Activated CD4-positive, alpha-beta memory T cell treated with anti-CD3 and anti-CD28 coated beads, Interleukin-2, amount 10 ng/mL, durations not matched to agents 7 days and 5 days (primary cell): ENCODE data around the gene UMAD1. TPM values are rescaled to one million over a fixed set of nuclear protein-coding genes. Genes with fewer than 3 reads are reported as not detected.

Source experiments
- CTCF ChIA-PET: fragments of 350-600 bp; sonication (Branson Sonifier 250); formaldehyde crosslinking; loops from one replicate; lab custom pipeline; 2021; ENCODE audit warnings: antibody characterized with exemption, inconsistent platforms; lab: Charles Lee
- POLR2A ChIA-PET: fragments of 350-600 bp; sonication (Branson Sonifier 250); formaldehyde crosslinking; loops from one replicate; lab custom pipeline; 2021; ENCODE audit warnings: antibody characterized with exemption; lab: Charles Lee
- DNase-seq: peaks from one replicate; pipeline ENCODE4 v3.0.0-alpha.2; 2020
- H3K27ac Mint-ChIP-seq: one replicate; pipeline ENCODE4 v1.8.0; 2021; ENCODE audit warnings: mild to moderate bottlenecking, mixed read lengths
- H3K27me3 Mint-ChIP-seq: one replicate; pipeline ENCODE4 v1.8.0; 2021; ENCODE audit warnings: mixed read lengths
- H3K36me3 Mint-ChIP-seq: one replicate; pipeline ENCODE4 v1.8.0; 2021; ENCODE audit warnings: low read depth, mixed read lengths
- H3K4me1 Mint-ChIP-seq: one replicate; pipeline ENCODE4 v1.8.0; 2021; ENCODE audit warnings: mixed read lengths
- H3K4me3 Mint-ChIP-seq: one replicate; pipeline ENCODE4 v1.8.0; 2021; ENCODE audit warnings: mild to moderate bottlenecking, mixed read lengths
- H3K9me3 Mint-ChIP-seq: one replicate; pipeline ENCODE4 v1.8.0; 2021; ENCODE audit warnings: mixed read lengths
- total RNA-seq, 2 experiments: library from RNA; stranded (reverse); gene quantifications; one replicate each; pipeline ENCODE4 v1.2.3, GENCODE V29; 2021

The UMAD1 gene
- total RNA-seq, 2 experiments from 2014 or later, result 16.1 to 16.7 TPM

DNA sequence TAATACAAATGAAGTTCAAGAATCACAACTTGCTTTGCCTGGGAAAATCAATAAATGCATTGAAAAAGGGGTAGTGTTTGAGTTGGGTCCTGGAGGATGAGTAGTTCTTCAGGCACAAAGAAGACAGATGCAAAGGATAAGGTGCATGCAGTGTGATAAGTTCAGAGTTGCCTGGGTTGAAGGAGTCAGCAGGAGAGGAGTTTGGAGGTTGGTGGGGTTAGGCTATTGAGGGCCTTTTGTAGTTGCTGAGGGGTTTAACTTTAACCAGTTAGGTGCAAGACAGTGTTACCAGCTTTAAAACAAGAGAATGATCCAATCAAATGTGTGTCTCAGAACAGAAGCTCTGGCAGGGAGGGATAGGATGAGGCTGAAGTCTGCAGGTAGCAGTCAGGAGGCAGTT lies 283.8 kb downstream of the UMAD1 start:
- Mint-ChIP-seq H3K9me3 (no peaks in the 10 kb centered on the region), H3K4me3 (no peak overlapping the region), H3K36me3 (no peaks in the 10 kb centered on the region), H3K27ac (no peak overlapping the region), H3K27me3 (no peaks in the 10 kb centered on the region), H3K4me1 (peaks cover 27% of the 10 kb centered on the region)
- CTCF ChIA-PET, result no interaction called here
- POLR2A ChIA-PET, result interaction anchor here (1.8 kb wide), 1 partner anchor 20 kb away, joined by 6 read pairs; no protein-coding TSS in a partner anchor
- DNase-seq, result no peak

Other genes starting within 250 kb of the UMAD1 start
- gene COL28A1, start 104.9 kb upstream of the UMAD1 start, total RNA-seq, result not detected
- 10 to 100 TPM; 22.8 to 24.6 TPM for gene MIOS, start 73.9 kb upstream of the UMAD1 start, total RNA-seq
- 100 to 1,000 TPM; 118 to 120 TPM for gene RPA3, start 77.9 kb downstream of the UMAD1 start, total RNA-seq